ENCODE measurements around the gene JARID2.
"Not testable (repeated sequence)": the region's sequence is repeated elsewhere in the genome, so short reads cannot be mapped to it uniquely, and the experiment has no call there.

JARID2 gene

GRCh38 chr6:15290962-15291704 is 45.3 kb downstream of the JARID2 start:
- no peak for DNase-seq

- DNase-seq: no peak
Measured at GRCh38 chr6:15292721-15293302, 46.9 kb downstream of the JARID2 start.

GRCh38 chr6:15293674-15294073 is 47.8 kb downstream of the JARID2 start:
- DNase-seq: no peak

GRCh38 chr6:15294504-15294903 is 48.6 kb downstream of the JARID2 start:
- DNase-seq: no peak

GRCh38 chr6:15296249-15296648 is 50.4 kb downstream of the JARID2 start:
- DNase-seq: no peak

- no peak for DNase-seq
Measured at GRCh38 chr6:15296735-15297134, 50.9 kb downstream of the JARID2 start.

- DNase-seq: not testable (repeated sequence)
Measured at GRCh38 chr6:15297167-15297566, 51.3 kb downstream of the JARID2 start.

- DNase-seq: peak; percentile 45
Measured at GRCh38 chr6:15297895-15298590, 52.2 kb downstream of the JARID2 start.

- DNase-seq: peak; percentile 61
Measured at GRCh38 chr6:15299430-15300131, 53.7 kb downstream of the JARID2 start.

- DNase-seq: no peak
Measured at GRCh38 chr6:15301179-15302006, 55.5 kb downstream of the JARID2 start.

- DNase-seq: no peak
Measured at GRCh38 chr6:15303162-15303919, 57.5 kb downstream of the JARID2 start.

GRCh38 chr6:15303920-15304291 is 58.0 kb downstream of the JARID2 start:
- no peak for DNase-seq

- no peak for DNase-seq
Measured at GRCh38 chr6:15304337-15305042, 58.6 kb downstream of the JARID2 start.

- no peak for DNase-seq
Measured at GRCh38 chr6:15305496-15305895, 59.6 kb downstream of the JARID2 start.

GRCh38 chr6:15305909-15306308 is 60.0 kb downstream of the JARID2 start:
- DNase-seq: no peak

GRCh38 chr6:15308435-15309213 is 62.8 kb downstream of the JARID2 start:
- DNase-seq: peak; percentile 52

GRCh38 chr6:15309611-15310283 is 63.9 kb downstream of the JARID2 start:
- no peak for DNase-seq

- no peak for DNase-seq
Measured at GRCh38 chr6:15310680-15311079, 64.8 kb downstream of the JARID2 start.

GRCh38 chr6:15312500-15312899 is 66.6 kb downstream of the JARID2 start:
- DNase-seq: no peak

GRCh38 chr6:15313367-15313766 is 67.5 kb downstream of the JARID2 start:
- DNase-seq: peak; percentile 45
